ENCODE data around the gene HABP4. TPM values are rescaled to one million over a fixed set of nuclear protein-coding genes. Genes with fewer than 3 reads are reported as not detected.
A peak's percentile ranks its signal among the peaks of the same experiment; 100 is the strongest.

HABP4 gene, protein sequence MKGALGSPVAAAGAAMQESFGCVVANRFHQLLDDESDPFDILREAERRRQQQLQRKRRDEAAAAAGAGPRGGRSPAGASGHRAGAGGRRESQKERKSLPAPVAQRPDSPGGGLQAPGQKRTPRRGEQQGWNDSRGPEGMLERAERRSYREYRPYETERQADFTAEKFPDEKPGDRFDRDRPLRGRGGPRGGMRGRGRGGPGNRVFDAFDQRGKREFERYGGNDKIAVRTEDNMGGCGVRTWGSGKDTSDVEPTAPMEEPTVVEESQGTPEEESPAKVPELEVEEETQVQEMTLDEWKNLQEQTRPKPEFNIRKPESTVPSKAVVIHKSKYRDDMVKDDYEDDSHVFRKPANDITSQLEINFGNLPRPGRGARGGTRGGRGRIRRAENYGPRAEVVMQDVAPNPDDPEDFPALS
- total RNA-seq, result 10 to 100 TPM; 13.1 to 14.1 TPM

DNA sequence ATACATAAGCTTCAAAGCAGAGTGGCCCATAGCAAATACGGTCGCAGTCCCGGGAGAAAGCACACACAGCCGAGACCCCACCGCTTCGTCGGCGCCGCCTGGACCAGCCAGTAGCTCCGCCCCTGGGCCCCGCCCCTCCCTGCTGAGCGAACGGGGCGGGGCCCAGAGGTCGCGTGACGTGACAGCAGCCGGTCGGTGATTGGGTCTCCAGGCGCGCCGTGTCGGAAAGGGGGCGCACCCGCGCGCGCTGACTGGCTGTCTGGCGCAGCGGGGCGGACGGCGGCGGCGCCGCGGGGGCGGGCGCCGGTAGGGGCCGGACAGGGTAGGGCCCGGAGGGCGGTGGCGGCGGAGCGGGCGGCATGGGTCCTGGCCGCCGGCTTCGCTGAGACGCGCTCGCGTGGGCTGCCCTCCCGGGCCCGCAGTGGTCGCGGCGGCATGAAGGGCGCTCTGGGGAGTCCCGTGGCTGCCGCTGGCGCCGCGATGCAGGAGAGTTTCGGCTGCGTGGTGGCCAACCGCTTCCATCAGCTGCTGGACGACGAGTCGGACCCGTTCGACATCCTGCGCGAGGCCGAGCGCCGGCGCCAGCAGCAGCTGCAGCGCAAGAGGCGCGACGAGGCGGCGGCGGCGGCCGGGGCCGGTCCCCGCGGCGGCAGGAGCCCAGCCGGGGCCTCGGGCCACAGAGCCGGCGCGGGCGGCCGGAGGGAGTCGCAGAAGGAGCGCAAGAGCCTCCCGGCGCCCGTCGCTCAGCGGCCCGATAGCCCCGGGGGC is at the start of gene HABP4:
TSS of gene HABP4 (plus strand) at position 325 of the 768 bp plus-strand sequence. CDS start at position 436, 111 bp downstream.
- Mint-ChIP-seq H3K27me3 (peaks cover 11% of the 10 kb centered on the region), H3K36me3 (ENCODE audit: low read depth) (no peaks in the 10 kb centered on the region), H3K4me1 (peaks cover 29% of the 10 kb centered on the region), H3K4me3 (peak within 1 kb of the TSS; percentile 85), H3K9me3 (no peaks in the 10 kb centered on the region), H3K27ac (peak within 1 kb of the TSS; percentile 44)
- CTCF ChIA-PET, result interaction anchor here (0.8 to 2.2 kb wide), 3 partner anchors 31 to 216 kb away, joined by 3 to 10 read pairs (median 6); no protein-coding TSS in a partner anchor
- DNase-seq, result peak; percentile 96
- POLR2A ChIA-PET, result interaction anchor here (0.9 to 5.2 kb wide), 10 partner anchors 9 to 1183 kb away, joined by 3 to 47 read pairs (median 7); partner anchors contain the start of genes NCBP1, PRXL2C, TSTD2 and ZNF367

DNA sequence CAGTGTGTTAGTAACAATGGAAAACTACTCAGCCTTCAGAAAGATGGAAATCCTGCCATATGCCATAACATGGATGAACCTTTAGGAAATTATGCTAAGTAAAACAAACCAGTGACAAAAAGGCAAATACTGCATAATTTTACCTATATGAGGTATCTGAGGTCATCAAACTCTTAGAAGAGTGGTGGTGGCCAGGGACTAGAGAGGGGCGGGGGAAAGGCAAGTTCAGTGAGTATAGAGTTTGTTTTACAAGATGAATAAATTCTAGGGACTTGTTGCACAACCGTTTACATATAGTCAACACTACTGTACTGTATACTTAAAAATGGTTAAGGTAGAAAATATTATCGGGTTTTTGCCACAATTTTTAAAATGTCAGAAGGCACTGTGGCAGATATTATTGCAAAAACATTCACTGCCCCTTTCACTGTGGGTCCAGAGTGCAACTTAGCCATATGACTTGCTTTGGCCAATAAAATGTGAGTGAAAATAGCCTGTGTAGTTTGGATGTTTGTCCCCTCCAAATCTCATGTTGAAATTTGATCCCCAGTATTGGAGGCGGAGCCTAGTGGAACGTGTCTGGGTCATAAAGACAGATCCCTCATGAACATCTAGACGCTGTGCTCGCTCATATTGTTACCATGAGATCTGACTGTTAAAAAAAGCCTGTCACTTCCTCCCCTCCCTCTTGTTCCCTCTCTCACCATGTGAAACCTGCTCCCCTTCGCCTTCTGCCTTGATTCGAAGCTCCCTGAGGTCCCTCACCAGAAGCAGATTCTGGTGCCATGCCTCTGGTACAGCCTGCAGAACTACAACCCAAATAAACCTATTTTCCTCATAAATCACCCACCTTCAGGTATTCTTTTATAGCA is 41.3 kb upstream of the HABP4 start:
- CTCF ChIA-PET, result no interaction called here
- Mint-ChIP-seq H3K27me3 (no peaks in the 10 kb centered on the region), H3K4me3 (no peak overlapping the region), H3K27ac (peak overlapping the region; percentile 81), H3K4me1 (peaks cover 48% of the 10 kb centered on the region), H3K9me3 (no peaks in the 10 kb centered on the region), H3K36me3 (ENCODE audit: low read depth) (peaks cover 47% of the 10 kb centered on the region)
- POLR2A ChIA-PET, result interaction anchor here (1.1 to 1.4 kb wide), 2 partner anchors 9 to 11 kb away, joined by 3 to 11 read pairs; no protein-coding TSS in a partner anchor
- DNase-seq, result no peak

DNA sequence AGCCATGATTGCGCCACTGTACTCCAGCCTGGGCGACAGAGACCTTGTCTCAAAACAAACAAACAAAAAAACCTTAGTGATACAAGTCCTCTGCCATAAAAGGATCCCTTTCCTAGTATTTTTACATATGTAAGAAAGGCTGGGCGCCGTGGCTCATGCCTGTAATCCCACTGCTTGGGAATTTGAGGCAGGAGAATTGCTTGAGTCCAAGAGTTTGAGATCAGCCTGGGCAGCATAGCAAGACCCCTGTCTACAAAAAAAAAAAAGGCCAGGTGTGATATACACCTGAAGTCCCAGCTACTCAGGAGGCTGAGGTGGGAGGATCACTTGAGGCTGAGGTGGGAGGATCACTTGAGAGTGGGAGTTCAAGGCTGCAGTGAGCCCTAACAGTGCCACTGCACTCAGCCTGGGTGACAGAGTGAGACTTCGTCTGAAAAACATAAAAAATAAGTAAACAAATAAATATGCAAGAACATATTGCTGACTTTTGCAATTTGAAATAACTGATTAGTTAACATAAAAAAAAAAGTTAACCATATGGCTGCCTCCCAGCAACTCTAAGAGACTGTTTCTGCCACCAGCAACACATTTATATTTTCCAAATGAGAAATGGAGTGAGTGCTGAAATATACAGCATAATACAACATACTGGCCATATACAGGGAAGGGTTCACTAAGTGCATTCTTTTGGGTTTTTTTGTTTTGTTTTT is 38.7 kb upstream of the HABP4 start:
- CTCF ChIA-PET, result no interaction called here
- POLR2A ChIA-PET, result interaction anchor here (1.5 kb wide), 1 partner anchor 12 kb away, joined by 4 read pairs; no protein-coding TSS in a partner anchor
- peaks cover 46% of the 10 kb centered on the region for H3K36me3 Mint-ChIP-seq (ENCODE audit: low read depth)
- no peaks in the 10 kb centered on the region for H3K27me3 Mint-ChIP-seq
- no peak overlapping the region for H3K4me3 Mint-ChIP-seq
- no peak for DNase-seq
- H3K27ac Mint-ChIP-seq, result no peak overlapping the region
- no peaks in the 10 kb centered on the region for H3K9me3 Mint-ChIP-seq
- peaks cover 57% of the 10 kb centered on the region for H3K4me1 Mint-ChIP-seq

DNA sequence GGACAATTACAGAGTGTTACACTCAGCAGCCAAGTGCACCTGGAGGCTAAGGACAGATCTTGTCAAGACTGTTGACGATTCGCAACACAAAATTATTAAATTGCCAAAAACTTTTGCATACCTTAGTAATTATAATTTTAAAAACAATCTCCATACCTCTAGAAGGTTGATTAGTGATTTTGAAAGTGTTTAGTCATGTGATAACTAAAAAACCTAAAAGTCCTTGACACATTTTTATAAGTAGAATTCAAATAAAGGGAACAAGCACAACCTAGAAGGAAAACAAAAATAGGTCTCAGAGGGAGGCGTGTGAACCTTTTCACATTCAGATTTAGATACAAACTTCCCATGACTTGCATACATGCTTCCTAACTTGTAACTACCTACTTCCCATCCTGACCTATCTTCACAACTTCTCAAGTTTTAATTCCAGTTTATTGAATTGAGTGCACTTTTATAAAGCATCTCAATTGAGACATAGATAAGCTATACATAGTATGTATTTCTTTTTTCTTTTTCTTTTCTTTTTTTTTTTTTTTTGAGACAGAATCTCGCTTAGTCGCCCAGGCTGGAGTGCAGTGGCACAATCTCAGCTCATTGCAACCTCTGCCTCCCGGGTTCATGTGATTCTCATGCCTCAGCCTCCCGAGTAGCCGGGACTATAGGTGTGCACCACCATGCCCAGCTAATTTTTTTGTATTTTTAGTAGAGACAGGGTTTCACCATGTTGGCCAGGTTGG is 37.6 kb upstream of the HABP4 start:
- Mint-ChIP-seq H3K9me3 (no peaks in the 10 kb centered on the region), H3K36me3 (ENCODE audit: low read depth) (peaks cover 51% of the 10 kb centered on the region), H3K4me3 (no peak overlapping the region), H3K27ac (peak overlapping the region; percentile 83), H3K27me3 (no peaks in the 10 kb centered on the region), H3K4me1 (peaks cover 60% of the 10 kb centered on the region)
- DNase-seq, result no peak
- ChIA-PET CTCF (interaction anchor here (1.0 kb wide), 1 partner anchor 254 kb away, joined by 3 read pairs; no protein-coding TSS in a partner anchor), POLR2A (interaction anchor here (1.5 to 2.4 kb wide), 3 partner anchors 12 to 37 kb away, joined by 4 to 7 read pairs (median 7); partner anchors contain the start of gene HABP4)

DNA sequence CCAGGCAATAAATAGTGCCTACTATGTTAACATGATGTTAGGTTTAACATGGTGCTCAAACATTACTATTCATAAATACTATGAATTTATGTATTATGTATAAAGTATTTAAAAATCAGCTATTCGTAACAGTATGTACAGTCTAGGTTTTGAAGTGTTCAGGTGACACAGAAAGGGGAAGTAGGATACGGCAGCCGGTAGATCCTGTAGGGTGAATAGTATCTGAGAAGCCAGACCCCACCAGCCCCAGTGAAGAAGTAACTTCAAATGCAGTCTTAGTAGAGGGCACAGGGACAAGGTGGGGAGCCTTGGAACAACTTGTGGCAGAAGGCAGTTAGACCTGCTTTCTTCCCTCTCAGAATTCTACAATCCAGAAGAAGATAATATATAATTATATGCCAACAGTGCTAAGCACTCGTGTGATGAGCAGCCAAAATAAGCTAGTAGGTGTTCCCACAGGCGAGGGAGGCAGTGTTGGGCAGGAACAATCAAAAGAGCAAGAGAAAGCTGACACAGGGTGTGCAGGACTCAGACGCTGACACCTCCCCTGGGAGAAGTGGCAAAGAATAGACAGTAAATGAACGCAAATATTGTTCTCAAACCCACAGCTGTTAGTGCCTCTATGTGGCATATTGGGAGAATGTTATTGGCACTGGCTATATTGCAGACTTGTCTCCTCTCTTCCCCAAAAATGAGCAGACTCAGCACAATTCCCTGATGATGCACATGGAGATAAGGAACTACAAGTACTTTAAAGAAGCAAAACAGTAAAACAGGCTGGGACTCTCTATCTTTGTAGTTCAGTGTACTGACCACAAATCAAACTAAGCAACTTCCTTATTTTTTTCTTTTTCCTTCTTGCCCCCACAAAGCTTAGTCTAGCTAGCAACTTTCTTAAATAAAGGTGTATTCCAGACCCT is 36.4 kb upstream of the HABP4 start:
- H3K27me3 Mint-ChIP-seq, result no peaks in the 10 kb centered on the region
- ChIA-PET POLR2A (interaction anchor here (1.1 to 2.4 kb wide), 6 partner anchors 11 to 36 kb away, joined by 3 to 7 read pairs (median 4); partner anchors contain the start of gene HABP4), CTCF (interaction anchor here (1.0 to 1.3 kb wide), 4 partner anchors 36 to 253 kb away, joined by 3 read pairs; partner anchors contain the start of gene HABP4)
- H3K9me3 Mint-ChIP-seq, result no peaks in the 10 kb centered on the region
- no peak for DNase-seq
- peak overlapping the region; percentile 67 for H3K4me3 Mint-ChIP-seq
- peaks cover 52% of the 10 kb centered on the region for H3K4me1 Mint-ChIP-seq
- peak overlapping the region; percentile 83 for H3K27ac Mint-ChIP-seq
- H3K36me3 Mint-ChIP-seq (ENCODE audit: low read depth), result peaks cover 44% of the 10 kb centered on the region

DNA sequence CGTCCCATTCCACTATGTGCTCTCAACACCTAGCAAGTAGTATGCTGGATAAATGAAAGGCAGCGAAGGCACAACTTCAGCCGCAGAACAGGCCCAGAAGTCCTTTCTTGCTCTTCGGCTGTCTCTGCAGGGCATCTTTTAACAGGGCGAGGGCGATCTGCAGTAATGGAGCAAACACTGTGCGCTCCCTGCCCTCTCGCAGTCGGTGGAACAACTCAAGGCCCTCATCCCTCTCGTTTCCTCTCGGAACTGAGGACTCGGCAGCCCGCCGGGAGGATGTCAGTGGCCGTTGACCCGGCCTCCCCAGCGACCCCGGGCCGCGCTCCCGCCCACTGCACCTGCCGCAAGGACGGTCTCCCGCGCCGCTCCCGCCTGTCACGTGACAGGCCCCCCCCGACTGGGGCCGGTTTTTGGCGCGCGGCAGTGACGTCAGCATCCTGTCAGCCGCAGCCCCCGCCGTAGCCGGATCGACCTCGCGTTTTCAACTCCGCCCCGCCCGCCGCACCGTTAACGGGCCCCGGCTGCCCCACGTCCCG is 32.9 kb upstream of the HABP4 start:
- no peaks in the 10 kb centered on the region for H3K27me3 Mint-ChIP-seq
- H3K36me3 Mint-ChIP-seq (ENCODE audit: low read depth), result peaks cover 25% of the 10 kb centered on the region
- no peaks in the 10 kb centered on the region for H3K9me3 Mint-ChIP-seq
- peak overlapping the region; percentile 97 for H3K27ac Mint-ChIP-seq
- H3K4me3 Mint-ChIP-seq, result peak overlapping the region; percentile 96
- DNase-seq, result peak; percentile 93
- POLR2A ChIA-PET, result interaction anchor here (0.8 to 4.3 kb wide), 12 partner anchors 10 to 149 kb away, joined by 3 to 47 read pairs (median 4); partner anchors contain the start of gene HABP4
- peaks cover 59% of the 10 kb centered on the region for H3K4me1 Mint-ChIP-seq
- CTCF ChIA-PET, result interaction anchor here (0.5 to 1.4 kb wide), 3 partner anchors 149 to 235 kb away, joined by 3 to 4 read pairs (median 3); no protein-coding TSS in a partner anchor

DNA sequence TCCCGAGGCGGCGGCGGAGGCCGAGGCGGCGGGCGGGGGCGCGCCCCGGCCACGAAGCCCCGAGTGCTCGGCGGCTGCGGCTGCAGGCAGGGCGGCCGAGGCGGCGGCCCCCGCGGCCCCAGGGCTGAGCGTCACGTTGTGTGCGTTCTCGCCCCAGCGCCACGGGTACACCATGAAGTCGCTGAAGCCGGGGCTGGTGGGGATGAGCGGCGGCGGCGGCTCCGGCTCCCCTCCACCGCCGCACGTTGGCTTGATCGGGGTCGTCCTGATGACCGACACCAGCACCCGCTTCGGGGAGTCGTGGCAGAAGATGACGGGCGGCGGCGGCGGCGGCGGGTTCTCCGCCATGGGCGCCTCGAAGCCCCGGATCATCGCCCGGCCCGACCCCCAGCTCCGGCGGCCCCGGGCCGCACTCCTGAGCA is 32.3 kb upstream of the HABP4 start:
- Mint-ChIP-seq H3K27ac (peak overlapping the region; percentile 93), H3K4me3 (peak overlapping the region; percentile 80), H3K9me3 (no peaks in the 10 kb centered on the region), H3K4me1 (peaks cover 55% of the 10 kb centered on the region), H3K27me3 (no peaks in the 10 kb centered on the region), H3K36me3 (ENCODE audit: low read depth) (peaks cover 24% of the 10 kb centered on the region)
- ChIA-PET CTCF (no interaction called here), POLR2A (interaction anchor here (1.0 to 4.3 kb wide), 5 partner anchors 18 to 149 kb away, joined by 3 to 47 read pairs (median 4); partner anchors contain the start of gene HABP4)
- DNase-seq, result no peak

DNA sequence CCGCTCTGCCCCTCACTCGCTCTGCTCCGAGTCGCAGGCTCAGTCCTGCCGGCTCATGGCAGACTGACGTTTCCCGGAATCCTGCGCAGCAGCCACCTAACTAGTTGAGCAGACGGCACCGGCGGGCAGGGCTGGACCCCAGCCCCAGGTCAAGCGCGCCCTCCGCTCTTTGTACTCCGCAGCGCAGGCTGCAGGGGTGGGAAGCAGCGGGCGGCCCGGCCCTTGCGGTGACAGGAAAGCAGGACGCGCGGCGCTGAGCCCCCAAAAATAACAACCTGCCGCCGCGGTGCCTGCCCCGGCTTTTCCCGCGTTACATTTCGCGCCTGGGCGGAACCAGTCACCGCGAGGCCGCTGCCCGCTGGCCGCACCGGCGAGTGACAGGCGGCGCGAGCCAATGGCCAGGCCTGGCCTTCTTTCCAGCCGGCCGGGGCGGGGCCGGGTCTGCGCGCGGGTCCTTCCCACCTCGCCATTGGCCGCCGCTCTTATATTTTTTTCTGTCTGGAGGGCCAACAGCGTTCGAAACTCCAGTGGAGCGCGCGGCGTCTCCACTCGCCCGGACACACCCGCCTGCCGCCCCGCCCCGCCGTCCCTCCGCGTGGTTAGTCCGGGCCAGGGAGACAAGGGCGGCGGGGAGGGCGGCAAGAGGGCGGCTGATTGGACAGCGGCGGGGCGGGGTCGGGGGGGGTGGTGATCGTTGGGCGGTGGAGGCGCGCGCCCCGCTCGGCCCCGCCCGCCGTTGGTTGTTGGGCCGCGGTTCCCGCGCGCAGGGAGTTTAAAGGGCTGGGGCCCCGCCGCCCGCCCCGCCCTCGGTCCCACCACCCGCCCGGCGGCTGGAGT is 31.7 kb upstream of the HABP4 start, which contains the start of gene ZNF367:
TSS of gene ZNF367 (minus strand) at position 288 of the 837 bp plus-strand sequence. CDS start 338 bp downstream, outside the sequence.
- peak within 1 kb of the TSS; percentile 97 for H3K27ac Mint-ChIP-seq
- no peaks in the 10 kb centered on the region for H3K27me3 Mint-ChIP-seq
- peak within 1 kb of the TSS; percentile 96 for H3K4me3 Mint-ChIP-seq
- H3K36me3 Mint-ChIP-seq (ENCODE audit: low read depth), result peaks cover 21% of the 10 kb centered on the region
- peaks cover 49% of the 10 kb centered on the region for H3K4me1 Mint-ChIP-seq
- DNase-seq, result peak; percentile 97
- CTCF ChIA-PET, result no interaction called here
- no peaks in the 10 kb centered on the region for H3K9me3 Mint-ChIP-seq
- POLR2A ChIA-PET, result interaction anchor here (1.0 to 4.3 kb wide), 8 partner anchors 14 to 148 kb away, joined by 3 to 47 read pairs (median 4); partner anchors contain the start of gene HABP4

DNA sequence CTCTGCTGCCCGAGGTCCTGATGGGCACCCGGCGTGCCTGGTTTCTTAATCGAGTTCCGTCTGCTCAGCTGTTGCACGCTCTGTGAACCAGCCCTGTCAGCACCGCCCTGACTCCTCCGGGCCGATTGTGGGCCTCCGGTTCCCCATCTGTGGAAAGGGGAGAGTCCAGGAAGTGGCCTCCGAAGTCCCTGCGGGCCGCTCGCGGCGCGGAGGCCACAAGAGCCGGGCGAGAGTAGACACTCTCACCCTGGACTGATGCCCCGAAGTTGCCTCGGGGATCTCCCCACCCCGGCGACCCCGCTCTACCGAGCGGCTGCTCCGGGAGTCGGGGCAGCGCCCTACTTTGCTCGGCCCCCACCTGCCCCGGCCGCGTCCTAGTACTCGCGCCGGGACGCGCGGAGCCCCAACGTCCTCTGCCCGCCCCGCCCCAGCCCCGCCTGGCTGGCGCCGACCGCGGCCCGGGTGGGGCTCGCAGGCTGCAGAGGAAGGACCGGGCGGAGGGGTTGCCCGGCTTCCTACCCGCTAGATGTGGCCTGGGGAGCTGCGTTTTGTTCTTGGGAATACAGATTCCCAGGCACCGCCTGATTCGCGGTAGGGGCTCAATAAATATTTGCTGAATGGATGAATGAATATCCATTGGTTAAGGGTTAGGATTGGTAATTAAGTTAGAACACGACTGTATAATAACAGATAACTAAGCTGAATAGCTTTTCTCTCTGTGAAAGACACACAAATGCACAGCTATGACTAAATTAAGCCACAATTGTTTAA is 30.9 kb upstream of the HABP4 start:
- ChIA-PET CTCF (interaction anchor here (1.0 kb wide), 2 partner anchors 30 to 32 kb away, joined by 3 to 6 read pairs; partner anchors contain the start of gene HABP4), POLR2A (interaction anchor here (0.7 to 4.3 kb wide), 13 partner anchors 10 to 358 kb away, joined by 3 to 47 read pairs (median 4); partner anchors contain the start of genes HABP4 and ZNF510)
- peaks cover 41% of the 10 kb centered on the region for H3K4me1 Mint-ChIP-seq
- H3K36me3 Mint-ChIP-seq (ENCODE audit: low read depth), result peaks cover 14% of the 10 kb centered on the region
- H3K27me3 Mint-ChIP-seq, result no peaks in the 10 kb centered on the region
- H3K9me3 Mint-ChIP-seq, result no peaks in the 10 kb centered on the region
- peak; percentile 83 for DNase-seq
- H3K4me3 Mint-ChIP-seq, result peak overlapping the region; percentile 84
- peak overlapping the region; percentile 93 for H3K27ac Mint-ChIP-seq

Measured in activated CD4-positive, alpha-beta memory T cell treated with anti-CD3 and anti-CD28 coated beads, Interleukin-2, amount 10 ng/mL, durations not matched to agents 7 days and 5 days (primary cell).